GM19193 (cell line): ENCODE measurements around the gene PRKCA.

Experiments used
- POLR2A ChIP-seq: IDR thresholded peaks from 4 replicates; pipeline ENCODE4 v1.6.1; 2011; ENCODE audit not compliant: insufficient read depth, insufficient read length; ENCODE audit errors: extremely low read depth

PRKCA gene

DNA sequence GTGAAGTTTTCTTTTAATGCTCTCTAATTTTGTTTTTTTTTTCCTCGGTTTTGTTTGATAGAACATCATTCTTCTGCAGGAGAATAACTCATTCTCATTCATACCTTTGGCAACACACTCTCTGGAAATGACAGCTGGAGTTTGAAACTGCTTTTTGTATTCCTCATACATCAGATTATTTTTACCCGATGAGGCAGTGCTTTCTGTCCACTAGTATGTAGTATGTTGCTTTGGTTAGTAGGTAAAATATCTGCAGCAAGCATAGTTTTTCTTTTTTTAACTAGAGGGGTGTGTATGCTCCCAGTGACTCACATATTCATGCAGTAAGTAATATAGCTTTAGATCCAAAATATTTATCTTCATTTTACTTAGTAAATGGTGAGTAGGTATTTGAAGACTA is 6.4 kb downstream of the PRKCA start:
- no peak for TF ChIP-seq POLR2A

DNA sequence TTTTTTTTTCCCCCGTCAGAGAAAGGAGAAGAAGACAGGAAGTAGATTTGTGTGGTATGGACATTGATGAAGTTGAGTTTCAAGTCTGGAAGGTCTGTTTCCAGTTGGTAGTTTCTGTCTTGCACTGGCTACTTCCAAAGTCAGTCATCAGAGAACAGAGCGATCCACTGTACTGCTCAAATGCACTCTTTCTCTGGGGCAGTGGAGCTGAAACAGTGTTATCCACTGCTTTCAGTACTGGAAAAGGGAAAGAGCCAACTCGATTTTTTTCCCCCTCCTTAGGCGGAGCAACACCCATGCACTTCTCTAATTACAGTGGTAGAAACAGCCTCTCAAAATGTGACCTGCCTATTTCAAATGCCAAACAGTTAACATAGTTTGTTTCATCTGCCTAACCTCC is 7.4 kb downstream of the PRKCA start:
- no peak for TF ChIP-seq POLR2A

DNA sequence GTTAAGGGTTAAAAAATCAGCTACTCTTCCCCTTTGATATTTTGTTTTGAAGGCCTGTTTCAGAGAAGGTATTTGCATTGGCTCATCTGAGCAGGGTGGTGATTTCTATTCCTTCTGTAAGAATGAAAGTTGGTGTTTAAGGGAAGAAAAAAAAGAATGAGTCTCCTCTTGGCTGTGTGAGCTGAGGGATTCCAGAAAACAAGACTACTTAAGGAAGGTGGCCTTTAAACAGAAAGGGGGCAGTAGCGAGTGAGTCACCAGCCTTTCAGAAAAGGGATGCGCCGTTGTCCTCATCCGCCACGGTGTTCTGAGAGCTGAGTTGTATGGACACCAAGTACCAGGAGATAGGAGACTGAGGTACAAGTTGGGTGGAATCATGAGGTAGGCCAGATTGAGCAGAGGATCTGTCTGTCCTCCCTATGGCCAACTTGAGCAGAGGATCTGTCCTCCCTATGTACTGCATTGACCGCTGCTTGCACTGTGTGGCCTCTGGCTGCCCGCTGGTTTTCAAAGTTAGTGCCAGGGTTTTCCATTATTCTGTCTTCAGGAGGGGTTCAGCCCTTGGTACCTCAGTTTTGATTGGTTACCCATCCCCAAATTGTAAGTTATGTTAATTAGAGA is 8.2 kb downstream of the PRKCA start:
- TF ChIP-seq POLR2A = no peak

DNA sequence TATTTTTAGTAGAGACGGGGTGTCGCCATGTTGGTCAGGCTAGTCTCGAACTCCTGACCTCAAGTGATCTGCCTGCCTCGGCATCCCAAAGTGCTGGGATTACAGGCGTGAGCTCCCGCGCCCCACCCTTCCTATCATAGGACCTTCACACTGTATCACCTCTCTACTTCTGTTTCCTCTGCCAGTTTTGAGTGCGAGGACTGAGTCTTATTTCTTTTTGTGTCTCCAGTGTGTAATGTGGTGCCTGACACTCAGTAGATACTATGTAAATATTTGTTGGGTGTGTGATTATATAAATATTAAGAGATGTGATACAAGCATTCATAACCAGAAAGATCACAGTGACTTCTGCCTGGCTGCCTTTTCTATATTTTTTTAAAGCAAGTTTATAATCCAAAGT is 10.5 kb downstream of the PRKCA start:
- no peak for TF ChIP-seq POLR2A

DNA sequence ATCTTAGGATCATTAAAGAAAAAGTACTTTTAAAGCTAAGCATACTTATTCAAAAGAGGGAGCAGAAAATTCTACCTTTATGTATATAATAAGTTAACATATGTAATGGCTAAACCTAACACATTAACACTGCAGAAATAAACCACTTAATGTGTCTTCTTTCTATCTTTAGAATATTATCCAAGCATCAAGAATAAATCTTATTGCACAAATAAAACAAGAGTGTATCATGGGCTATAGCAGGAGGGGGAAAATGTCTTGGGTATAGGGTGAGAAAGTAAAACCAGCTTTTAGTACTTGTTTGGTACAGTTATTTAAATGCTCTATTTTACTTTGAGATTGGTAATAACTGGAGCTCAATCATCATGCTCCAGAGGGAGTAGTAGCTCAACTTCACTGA is 10.9 kb downstream of the PRKCA start:
- TF ChIP-seq POLR2A = no peak

DNA sequence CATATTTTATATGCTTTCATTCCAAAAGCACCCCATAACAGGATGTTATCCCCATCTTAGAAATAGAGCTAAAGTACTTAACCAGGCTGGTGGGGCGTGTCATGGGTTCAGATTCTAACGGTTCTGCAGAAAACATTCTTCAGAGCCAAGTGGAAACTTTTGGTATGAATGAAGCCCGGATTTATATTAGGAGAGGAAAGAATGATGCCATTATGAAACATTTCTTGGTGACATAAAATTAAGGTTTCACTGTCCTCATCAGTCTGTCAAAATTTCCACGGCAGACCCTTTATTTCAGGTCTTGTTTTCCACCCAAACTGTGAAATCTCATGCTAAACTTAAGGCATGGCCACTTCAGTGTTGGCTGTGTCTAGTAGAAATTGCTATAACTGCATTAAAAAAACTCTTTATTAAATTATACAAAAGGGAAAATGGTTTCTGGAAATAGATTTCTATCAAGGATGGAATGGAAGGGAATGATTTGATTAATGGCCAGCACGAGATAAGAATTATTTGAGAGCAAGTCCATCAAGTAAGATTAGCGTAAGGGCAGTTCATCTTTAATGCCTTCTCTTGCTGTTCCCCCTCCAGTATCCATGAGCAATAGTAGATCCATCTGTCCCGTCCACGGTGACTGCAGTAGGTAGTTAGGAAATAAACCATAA is 11.7 kb downstream of the PRKCA start:
- TF ChIP-seq POLR2A = no peak

DNA sequence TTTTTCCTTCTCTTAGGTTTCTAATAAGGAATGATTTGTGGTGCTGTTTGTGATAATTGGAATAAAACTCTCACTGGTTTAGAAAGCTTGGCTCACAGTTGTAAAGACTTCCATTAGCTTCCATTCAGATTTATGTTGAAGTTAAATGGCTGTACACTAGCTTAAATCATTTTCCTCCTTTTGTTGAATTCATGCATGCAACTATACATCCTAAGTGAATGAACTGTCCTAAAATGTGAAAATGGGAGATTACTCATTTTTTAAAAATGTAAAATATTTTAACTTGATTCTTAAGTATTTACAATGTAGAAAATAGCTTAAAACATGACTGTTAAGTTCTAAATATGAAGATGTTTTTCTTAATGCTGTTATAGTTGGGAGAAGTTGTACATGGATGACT is 15.2 kb downstream of the PRKCA start:
- TF ChIP-seq POLR2A = no peak

DNA sequence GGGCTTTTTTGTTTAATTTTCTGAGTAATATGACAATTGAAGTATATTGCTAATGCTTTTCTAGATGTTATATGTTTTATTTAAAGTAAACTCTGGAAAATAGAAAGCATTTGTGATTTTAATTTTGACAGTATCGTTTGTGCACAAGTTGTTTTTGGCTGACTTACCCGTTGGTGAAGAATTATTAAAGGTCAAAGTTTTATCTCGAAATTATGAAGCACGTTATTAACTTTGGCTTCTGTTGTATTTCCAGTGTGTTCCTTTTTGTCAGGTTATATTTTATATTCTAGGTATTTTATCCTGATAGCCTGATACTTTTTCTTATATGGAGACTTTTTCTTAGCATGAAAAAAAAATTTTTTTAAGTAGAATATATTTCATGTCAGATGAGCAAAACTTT is 16.8 kb downstream of the PRKCA start:
- no peak for TF ChIP-seq POLR2A

DNA sequence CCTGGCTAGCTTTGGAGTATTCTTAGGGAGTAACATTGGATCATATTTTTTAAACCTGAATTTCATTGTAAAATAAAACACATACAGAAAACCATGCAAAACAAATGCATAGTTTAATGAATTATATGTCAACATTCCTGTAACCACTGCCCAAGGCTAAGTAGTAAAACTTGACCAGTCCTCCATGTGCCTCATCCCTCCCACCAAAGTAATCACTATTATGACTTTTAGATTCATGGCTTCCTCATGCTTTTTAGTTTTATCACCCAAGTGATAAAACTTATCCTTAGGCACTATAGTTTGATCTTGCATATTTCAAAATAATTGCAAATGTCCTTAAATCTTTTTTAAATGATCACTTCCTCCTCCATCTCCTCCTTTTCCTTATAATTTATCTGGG is 20.4 kb downstream of the PRKCA start:
- TF ChIP-seq POLR2A = no peak

DNA sequence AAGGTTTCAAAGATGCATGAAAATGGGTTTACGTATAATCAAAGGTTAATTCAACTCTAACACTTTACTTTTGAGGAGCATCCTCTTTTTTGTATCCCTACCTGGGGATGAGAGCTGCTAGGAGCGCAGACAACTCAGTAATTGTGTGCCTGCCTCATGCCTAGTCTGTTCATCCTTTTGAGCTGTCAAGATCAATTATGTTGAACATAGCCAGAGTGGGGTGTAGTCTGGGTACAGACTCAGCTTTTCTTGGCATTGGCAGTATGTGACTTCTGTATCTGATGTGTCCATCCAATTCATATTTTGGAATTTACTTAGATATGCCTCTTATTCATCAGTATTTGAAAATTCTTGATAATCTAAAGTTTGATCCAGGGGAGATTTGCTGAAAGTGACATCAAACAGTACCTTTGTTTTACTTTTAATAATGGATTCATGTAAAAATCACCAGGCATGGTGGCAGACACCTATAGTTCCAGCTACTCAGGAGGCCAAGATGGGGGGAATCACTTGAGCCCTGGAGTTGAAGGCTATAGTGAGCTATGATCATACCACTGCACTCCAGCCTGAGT is 24.1 kb downstream of the PRKCA start:
- no peak for TF ChIP-seq POLR2A

DNA sequence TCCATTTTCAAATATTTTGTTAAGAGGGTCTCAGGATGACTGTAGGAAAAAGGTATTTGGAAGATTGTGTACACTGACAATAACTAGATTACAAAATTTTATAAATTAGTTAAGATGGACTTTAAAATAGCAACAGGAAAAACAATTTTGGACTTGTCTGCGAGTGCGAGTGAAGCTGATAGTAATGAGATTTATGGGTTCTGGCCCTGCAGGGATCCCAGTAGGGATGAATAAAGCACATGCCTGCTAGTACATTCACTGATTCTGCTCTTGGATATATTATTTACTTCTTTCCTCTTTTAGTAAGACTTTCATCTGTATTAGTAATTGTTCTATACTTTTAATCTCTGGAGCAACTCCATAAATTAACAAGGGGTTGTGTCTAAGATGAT is 28.2 kb downstream of the PRKCA start:
- no peak for TF ChIP-seq POLR2A

DNA sequence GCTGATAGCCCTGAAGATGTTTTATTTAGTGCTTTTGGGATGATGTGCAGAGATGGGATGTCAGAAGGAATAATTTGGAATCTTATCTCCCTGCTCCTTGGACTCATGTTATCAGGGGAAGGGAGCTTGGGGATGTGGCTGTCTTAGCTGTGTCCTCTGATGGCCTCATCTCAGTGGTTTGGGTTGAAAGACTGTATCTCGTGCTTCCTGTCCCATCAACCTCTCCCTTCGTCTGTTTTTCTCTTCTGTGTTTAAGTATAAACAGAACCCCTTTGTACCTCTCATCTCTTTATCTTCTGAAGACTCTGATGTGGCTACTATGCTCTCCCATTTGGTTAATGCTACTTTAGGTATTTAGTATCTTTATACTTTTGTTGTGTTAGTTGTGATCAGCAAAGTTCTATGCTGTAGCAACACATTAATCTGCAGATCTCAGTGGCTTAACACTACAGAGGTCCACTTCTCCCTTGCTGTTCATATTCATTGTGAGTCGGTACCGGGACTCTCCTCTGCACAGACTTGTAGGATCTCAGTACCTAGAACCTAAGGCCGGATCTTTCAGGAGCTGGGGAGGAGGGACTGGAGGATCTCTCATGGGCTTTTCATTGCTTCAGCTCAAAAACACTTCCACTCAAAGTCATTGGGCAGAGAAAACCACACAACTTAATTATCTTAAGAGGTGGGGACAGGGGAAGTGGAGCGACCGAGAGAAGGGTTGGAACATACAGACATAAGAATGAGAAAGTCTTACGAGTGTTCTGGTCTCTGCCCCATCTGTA is 28.8 kb downstream of the PRKCA start:
- no peak for TF ChIP-seq POLR2A

DNA sequence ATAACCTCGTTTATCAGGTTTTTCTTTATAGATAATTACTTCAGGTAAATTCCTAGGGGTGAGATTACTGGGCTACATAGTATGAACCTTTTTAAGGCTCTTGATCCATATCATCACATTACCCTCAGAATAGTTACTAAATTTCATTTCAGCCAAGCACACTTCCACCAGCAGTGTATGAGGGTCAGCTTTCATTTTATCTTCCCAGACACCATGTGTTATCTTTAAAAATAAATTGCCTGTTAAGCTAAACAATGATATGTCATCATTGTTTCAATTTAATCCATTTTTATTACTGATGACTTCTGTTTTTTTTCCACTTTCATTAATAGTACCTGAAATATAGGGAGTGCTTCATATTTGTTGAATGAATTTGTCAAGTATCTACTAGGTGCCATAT is 33.4 kb downstream of the PRKCA start:
- no peak for TF ChIP-seq POLR2A

DNA sequence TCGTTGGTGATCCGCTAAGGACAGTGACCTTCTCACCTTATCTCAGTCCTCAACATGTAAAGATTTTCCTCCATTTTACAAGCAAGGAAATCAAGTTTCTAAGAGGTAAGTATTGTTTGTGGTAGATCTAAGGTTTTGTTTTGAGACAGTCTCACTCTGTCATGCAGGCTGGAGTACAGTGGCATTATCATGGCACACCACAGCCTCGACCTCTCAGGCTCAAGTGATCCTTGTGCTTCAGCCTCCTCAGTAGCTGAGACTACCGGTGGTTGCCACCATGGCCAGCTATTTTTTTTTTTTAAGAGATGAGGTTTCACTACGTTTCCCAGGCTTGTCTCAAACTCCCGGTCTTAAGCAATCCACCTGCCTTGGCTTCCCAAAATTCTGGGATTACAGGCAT is 34.9 kb downstream of the PRKCA start:
- TF ChIP-seq POLR2A = no peak

DNA sequence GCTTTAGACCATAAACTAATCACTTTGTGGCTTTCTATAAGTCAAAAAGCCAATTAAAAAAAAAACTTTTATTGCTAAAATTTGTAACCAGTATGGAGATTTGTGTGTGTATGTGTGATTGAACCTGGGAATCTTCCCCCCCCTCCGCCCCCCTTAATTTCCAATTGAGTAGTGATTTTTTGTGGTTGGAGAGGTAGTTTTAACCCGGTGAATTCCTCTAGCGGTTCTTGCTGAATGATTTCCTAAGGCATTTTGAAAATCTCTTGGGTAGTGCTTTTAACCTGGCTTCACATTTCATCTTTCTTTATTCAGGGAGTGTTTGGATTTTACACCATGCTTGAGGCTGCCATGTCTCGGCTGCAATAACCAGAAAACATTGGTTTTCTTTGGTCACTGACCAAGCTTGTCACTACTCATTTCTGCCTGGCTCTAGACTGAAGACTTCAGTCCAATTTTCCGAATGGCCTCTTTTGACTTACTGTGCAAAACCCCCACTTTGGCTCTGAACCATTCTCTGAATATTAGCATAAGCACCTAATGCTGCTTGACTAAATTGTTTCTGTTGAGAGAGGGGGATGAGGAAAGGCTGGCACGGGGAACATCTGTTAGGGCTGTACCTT is 35.6 kb downstream of the PRKCA start:
- no peak for TF ChIP-seq POLR2A
